AG04449 (cell line): ENCODE data around the gene MATN1.

Experiments
- CTCF ChIA-PET: fragments of 350-600 bp; formaldehyde crosslinking; extraction: SDS; loops from one replicate; lab custom pipeline; 2021; ENCODE audit warnings: antibody characterized with exemption; lab: Yijun Ruan, JAX
- POLR2A ChIA-PET: fragments of 400-600, 350-600 bp; formaldehyde crosslinking; extraction: SDS; loops from one replicate; lab custom pipeline; 2020; ENCODE audit warnings: antibody characterized with exemption, inconsistent platforms; lab: Yijun Ruan, JAX
- DNase-seq: peaks from one replicate; pipeline ENCODE4 v3.0.0-alpha.2; 2010; ENCODE audit warnings: low read depth, low spot score
- H3K4me3 ChIP-seq: 2 replicates; pipeline ENCODE4 v1.5.1; 2011; ENCODE audit warnings: low read depth, mild to moderate bottlenecking, control low read depth, low read length
- TF ChIP-seq, protein P1 (sequence below): IDR thresholded peaks from one replicate; pipeline ENCODE4 v1.5.1; 2011; ENCODE audit warnings: mild to moderate bottlenecking, moderate library complexity, low read length, control low read depth, inconsistent platforms; ENCODE audit not compliant: insufficient read depth; ENCODE audit errors: missing control alignments

The MATN1 gene

DNA sequence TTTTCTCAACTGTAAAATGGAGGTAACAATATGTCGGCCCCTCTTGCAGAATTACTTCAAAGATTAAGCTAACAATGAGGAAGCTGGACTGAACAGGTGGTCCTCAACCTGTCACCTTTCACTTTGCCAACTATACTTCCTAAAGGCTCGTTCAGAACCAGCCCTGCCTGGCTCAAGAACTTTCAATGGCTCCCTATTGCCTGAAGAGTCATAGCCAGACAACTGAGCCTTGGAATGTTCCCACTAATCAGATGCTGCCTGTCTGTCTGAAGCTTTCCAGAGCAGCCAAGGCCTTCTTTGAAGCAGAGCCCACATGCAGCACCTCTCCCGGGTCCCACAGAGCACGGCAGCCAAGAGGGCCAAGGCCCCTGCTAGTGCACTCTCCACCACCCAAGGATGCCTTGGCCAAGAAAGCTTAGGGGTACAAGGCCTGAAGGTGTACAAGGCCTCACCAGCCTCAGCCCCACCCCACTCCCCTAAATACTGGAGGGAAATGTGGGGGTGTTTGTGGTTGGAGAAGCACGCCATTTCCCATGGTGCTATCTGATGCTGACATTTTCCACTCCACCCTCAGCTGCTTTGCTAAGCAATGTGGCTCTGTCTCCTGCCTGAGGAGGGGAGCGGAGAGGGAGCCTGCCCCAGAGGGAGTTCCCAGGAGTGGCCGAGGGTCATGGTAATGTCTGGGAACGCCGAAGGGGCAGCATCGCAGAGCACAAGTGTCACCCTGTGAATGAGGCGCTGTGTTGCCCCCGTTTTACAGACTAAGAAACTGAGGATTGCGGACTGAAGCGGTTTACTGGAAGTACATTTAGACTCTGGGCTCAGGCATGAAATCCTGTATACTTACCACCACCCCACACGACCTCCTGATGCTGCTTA is 42.4 kb upstream of the MATN1 start:
- no peak for DNase-seq
- CTCF ChIA-PET, result interaction anchor here (1.1 to 11.7 kb wide), 4 partner anchors 13 to 46 kb away, joined by 3 to 221 read pairs (median 6); no protein-coding TSS in a partner anchor
- TF ChIP-seq, protein P1, sequence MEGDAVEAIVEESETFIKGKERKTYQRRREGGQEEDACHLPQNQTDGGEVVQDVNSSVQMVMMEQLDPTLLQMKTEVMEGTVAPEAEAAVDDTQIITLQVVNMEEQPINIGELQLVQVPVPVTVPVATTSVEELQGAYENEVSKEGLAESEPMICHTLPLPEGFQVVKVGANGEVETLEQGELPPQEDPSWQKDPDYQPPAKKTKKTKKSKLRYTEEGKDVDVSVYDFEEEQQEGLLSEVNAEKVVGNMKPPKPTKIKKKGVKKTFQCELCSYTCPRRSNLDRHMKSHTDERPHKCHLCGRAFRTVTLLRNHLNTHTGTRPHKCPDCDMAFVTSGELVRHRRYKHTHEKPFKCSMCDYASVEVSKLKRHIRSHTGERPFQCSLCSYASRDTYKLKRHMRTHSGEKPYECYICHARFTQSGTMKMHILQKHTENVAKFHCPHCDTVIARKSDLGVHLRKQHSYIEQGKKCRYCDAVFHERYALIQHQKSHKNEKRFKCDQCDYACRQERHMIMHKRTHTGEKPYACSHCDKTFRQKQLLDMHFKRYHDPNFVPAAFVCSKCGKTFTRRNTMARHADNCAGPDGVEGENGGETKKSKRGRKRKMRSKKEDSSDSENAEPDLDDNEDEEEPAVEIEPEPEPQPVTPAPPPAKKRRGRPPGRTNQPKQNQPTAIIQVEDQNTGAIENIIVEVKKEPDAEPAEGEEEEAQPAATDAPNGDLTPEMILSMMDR, result no peak
- H3K4me3 ChIP-seq, result no peak overlapping the region
- POLR2A ChIA-PET, result no interaction called here

DNA sequence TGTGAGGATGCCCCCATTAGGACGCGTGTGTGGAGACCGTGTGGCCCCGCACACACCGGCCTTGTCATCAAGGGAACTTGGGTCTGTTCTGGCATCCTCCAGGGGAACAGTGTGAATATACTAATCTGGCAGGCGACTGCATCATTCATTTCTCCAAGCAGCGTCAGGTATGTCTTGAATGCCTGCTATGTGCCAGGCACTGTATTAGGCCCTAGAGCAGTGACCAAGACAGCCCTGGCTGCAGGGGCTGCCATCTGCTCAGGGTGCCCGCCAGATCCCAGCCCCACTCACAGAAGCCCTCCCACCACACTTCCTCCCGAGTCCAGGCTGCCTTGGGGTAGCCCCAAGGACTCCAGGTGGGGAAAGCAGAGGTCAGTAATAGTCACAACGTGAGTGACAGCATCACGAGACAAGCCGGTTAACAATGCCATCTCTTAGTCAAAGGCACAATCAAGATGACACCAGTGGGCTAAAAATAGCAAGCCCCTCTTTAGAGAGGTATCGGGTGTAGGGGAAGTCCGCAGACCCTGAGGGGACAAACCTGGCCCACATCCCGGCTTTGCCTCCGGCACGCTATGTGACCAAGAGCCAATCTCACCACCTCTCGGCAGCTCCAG is 41.7 kb upstream of the MATN1 start:
- DNase-seq, result no peak
- H3K4me3 ChIP-seq, result no peak overlapping the region
- POLR2A ChIA-PET, result no interaction called here
- TF ChIP-seq, protein P1, result no peak
- CTCF ChIA-PET, result interaction anchor here (1.1 to 11.7 kb wide), 3 partner anchors 13 to 45 kb away, joined by 3 to 221 read pairs (median 56); no protein-coding TSS in a partner anchor

DNA sequence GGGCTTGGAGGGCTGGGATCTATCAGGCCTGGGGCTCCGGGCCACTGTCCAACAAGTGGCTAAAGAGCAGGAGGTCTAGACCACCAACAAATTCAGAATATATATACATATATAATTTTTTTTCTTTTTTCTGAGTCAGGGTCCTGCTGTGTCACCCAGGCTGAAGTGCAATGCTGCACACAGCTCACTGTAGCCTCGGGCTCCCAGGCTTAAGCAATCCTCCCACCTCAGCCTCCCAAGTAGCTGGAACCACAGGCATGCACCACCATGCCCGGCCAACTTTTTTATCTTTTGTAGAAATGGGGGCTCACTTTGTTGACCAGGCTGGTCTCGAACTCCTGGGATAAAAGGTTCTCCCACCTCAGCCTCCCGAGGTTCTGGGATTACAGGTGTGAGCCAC is 41.0 kb upstream of the MATN1 start:
- CTCF ChIA-PET, result interaction anchor here (6.0 to 11.7 kb wide), 2 partner anchors 14 to 44 kb away, joined by 56 to 221 read pairs; no protein-coding TSS in a partner anchor
- TF ChIP-seq, protein P1, result no peak

DNA sequence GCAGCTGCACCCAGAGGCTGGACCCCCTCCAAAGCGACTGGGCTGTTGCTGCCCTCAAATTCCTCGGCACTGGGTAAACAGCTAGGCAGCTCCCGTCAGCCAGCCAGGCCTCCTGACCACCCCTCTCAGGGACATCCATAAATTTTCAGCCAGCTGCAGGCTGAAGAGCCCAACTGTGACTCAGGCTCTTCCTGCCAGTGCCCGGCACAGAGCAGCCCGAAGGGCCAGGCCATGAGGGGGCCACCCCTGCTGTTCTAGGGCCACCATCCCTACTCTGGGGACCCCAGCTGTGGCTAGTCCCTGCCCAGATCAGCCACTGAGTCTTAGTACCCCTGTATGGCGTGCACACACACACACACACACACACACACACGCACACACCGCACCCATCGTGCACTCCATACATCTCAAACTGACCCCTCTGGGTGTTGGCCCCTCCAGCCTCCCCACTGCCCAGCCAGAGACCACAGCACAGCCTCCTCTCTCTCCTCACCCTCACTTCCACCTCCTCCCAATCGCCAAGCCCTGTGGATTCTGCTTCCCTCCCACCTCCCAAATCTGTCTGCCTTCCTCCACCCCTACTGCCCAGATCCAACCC is 40.4 kb upstream of the MATN1 start:
- TF ChIP-seq, protein P1, result no peak
- ChIA-PET CTCF (interaction anchor here (0.7 to 11.7 kb wide), 5 partner anchors 9 to 165 kb away, joined by 3 to 221 read pairs (median 4); no protein-coding TSS in a partner anchor), POLR2A (no interaction called here)
- DNase-seq, result no peak
- H3K4me3 ChIP-seq, result no peak overlapping the region

More for the DNA sequence above, 41.0 kb upstream of the MATN1 start:
- no peak overlapping the region for H3K4me3 ChIP-seq
- POLR2A ChIA-PET, result no interaction called here
- no peak for DNase-seq

DNA sequence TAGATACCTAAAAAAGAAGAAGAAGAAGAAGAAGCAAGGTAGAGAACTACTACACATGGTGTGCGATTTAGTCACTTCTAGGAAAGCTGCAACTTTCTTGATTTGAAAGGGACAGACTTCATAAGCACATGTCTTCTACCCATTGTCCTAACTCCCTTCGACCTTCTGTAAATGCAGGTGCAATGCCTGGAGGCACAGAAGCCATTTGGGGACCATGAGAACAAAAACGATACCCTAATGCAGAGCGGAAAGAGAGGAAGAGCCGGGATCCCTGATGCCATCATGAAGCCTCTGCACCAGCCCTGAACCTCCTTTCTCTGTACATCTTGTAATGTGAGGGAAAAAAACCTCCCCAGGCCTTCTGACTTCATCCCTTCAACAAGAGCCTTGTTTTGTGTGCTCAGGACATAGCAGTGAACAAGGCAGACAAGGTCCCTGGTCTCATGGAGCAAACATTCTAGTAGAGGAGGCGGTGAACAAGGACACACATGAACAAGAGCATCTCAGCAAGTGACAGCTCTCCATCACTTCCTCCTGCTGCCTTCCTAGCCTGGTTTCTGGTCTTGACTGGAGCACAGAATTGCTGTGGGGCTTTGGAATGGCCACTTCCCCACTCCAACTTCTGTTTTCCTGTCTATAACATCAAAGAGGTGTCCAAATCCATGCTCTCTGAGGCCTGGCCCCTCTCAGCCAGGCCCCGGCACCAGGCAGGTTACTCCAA is 39.7 kb upstream of the MATN1 start:
- TF ChIP-seq, protein P1, result no peak
- POLR2A ChIA-PET, result interaction anchor here (1.7 kb wide), 1 partner anchor 35 kb away, joined by 5 read pairs; no protein-coding TSS in a partner anchor
- DNase-seq, result no peak
- no peak overlapping the region for H3K4me3 ChIP-seq
- CTCF ChIA-PET, result interaction anchor here (0.7 to 11.7 kb wide), 6 partner anchors 8 to 166 kb away, joined by 3 to 221 read pairs (median 4); no protein-coding TSS in a partner anchor
